ENCODE results near the gene TMF1. TPM values are rescaled to one million over a fixed set of nuclear protein-coding genes. Genes with fewer than 3 reads are reported as not detected.
A peak's percentile ranks its signal among the peaks of the same experiment; 100 is the strongest.

Gene TMF1
- total RNA-seq, 2 donors from 2014 or later = 34.7 to 49.2 TPM

DNA sequence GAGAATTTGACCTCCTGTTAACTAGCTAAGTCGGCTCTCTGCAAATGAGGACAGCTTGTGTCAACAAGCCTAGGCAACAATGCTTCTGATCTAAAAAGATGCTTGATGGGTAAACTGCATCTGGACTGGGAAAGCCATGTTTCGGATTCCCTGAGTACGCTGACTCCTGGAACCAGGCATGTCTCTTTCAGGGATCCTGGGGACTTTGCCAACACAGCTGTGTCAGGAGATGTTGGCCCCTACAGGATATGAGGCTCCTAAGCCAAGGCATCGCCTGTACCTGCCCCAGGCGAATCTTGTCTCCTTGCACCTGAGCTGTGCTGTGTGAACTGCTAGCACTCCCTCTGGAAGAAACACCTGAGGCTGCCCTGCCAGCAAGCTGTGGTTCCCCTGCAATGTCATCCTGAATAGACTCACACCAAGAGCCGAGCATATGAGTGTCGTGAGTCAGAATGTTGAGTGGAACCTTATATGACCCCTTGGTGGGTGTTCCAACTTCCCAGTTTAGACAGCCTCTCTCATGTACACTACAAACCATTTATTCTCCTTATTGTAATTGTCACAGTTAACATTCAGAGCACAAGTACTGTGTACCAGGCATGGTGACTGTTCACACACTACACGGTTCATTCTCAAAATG, 55.7 kb downstream of the TMF1 start:
- peak overlapping the region in 1 of 2 donors; percentile 29 for H3K27ac ChIP-seq
- DNase-seq (ENCODE audit: low spot score) (no peak), ATAC-seq (ENCODE audit: insufficient number of reproducible peaks, low FRiP score, low read depth) (no peak)
- peaks cover 53% of the 10 kb centered on the region for H3K36me3 ChIP-seq
- H3K9me3 ChIP-seq = no peaks in the 10 kb centered on the region
- peaks cover 18 to 46% of the 10 kb centered on the region in 2 donors for H3K4me1 ChIP-seq (ENCODE audit: control insufficient read depth in 1 of 2, low read depth in 2 of 2)
- H3K27me3 ChIP-seq (replicated peaks; ENCODE audit: insufficient read depth) = no peaks in the 10 kb centered on the region
- no peak overlapping the region for H3K4me3 ChIP-seq
- no peak for TF ChIP-seq CTCF (IDR thresholded peaks at IDR 0.05)

GRCh38 chr3:68988740-68989139, 63.4 kb downstream of the TMF1 start:
- TF ChIP-seq CTCF (IDR thresholded peaks at IDR 0.05) = no peak
- Histone ChIP-seq H3K27ac (peak overlapping the region in 1 of 2 donors; percentile 24), H3K4me3 (no peak overlapping the region), H3K9me3 (no peaks in the 10 kb centered on the region), H3K36me3 (peaks cover 49% of the 10 kb centered on the region), H3K4me1 (ENCODE audit: control insufficient read depth in 1 of 2, low read depth in 2 of 2) (peaks cover 6 to 12% of the 10 kb centered on the region in 2 donors), H3K27me3 (replicated peaks; ENCODE audit: insufficient read depth) (no peaks in the 10 kb centered on the region)
- ATAC-seq (ENCODE audit: insufficient number of reproducible peaks, low FRiP score, low read depth) = no peak
- DNase-seq (ENCODE audit: low spot score) = no peak

DNA sequence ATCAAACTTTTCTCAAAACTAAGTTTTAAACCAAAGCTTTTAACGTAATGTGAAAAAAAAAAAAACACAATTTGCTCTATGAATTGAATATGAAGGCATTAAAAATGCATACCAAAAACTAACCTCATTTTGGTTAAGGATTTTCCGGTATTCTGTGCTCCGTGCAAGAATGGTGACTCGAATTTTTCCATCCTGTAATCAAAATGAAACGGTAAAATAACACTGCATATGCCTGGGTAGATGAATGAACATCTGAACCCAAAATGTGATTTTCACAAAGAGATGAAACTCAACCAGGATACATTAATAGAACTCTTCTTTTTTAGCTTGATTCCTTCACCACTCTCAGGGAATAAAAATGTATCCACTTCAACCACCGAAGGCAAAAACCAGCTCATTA, 64.8 kb downstream of the TMF1 start:
- Histone ChIP-seq H3K4me1 (ENCODE audit: control insufficient read depth in 1 of 2, low read depth in 2 of 2) (peaks cover 6 to 12% of the 10 kb centered on the region in 2 donors), H3K4me3 (no peak overlapping the region), H3K27ac (no peak overlapping the region), H3K9me3 (no peaks in the 10 kb centered on the region), H3K27me3 (replicated peaks; ENCODE audit: insufficient read depth) (no peaks in the 10 kb centered on the region), H3K36me3 (peaks cover 52% of the 10 kb centered on the region)
- DNase-seq (ENCODE audit: low spot score) (no peak), ATAC-seq (ENCODE audit: insufficient number of reproducible peaks, low FRiP score, low read depth) (no peak)
- TF ChIP-seq CTCF (IDR thresholded peaks at IDR 0.05) = no peak

GRCh38 chr3:68986496-68987208, 65.5 kb downstream of the TMF1 start:
- Histone ChIP-seq H3K36me3 (peaks cover 56% of the 10 kb centered on the region), H3K4me3 (no peak overlapping the region), H3K4me1 (ENCODE audit: control insufficient read depth in 1 of 2, low read depth in 2 of 2) (peaks cover 6 to 12% of the 10 kb centered on the region in 2 donors), H3K27me3 (replicated peaks; ENCODE audit: insufficient read depth) (no peaks in the 10 kb centered on the region), H3K27ac (no peak overlapping the region), H3K9me3 (no peaks in the 10 kb centered on the region)
- DNase-seq (ENCODE audit: low spot score) (no peak), ATAC-seq (ENCODE audit: insufficient number of reproducible peaks, low FRiP score, low read depth) (no peak)
- no peak for TF ChIP-seq CTCF (IDR thresholded peaks at IDR 0.05)

- Histone ChIP-seq H3K27me3 (replicated peaks; ENCODE audit: insufficient read depth) (no peaks in the 10 kb centered on the region), H3K4me1 (ENCODE audit: control insufficient read depth in 1 of 2, low read depth in 2 of 2) (peaks cover 6 to 12% of the 10 kb centered on the region in 2 donors), H3K4me3 (no peak overlapping the region), H3K27ac (no peak overlapping the region), H3K36me3 (peaks cover 63% of the 10 kb centered on the region), H3K9me3 (no peaks in the 10 kb centered on the region)
- no peak for TF ChIP-seq CTCF (IDR thresholded peaks at IDR 0.05)
- ATAC-seq (ENCODE audit: insufficient number of reproducible peaks, low FRiP score, low read depth) (no peak), DNase-seq (ENCODE audit: low spot score) (no peak)
These were observed 66.9 kb downstream of the TMF1 start for GRCh38 chr3:68985146-68985790.
